Activated B cell treated with CpG ODN at 0.5 μM for 24 hours (primary cell): ENCODE results near the gene NFIA. TPM values are rescaled to one million over a fixed set of nuclear protein-coding genes. Genes with fewer than 3 reads are reported as not detected.

Experiments
- ATAC-seq: fragments of 200-7000 bp; cut with Tn5 transposase; one replicate; pipeline ENCODE4 v1.10.0; 2021; ENCODE audit warnings: low read depth, mild to moderate bottlenecking, moderate library complexity
- CTCF ChIA-PET: fragments of 350-600 bp; sonication (Branson Sonifier 250); formaldehyde crosslinking; loops from one replicate; lab custom pipeline; 2021; ENCODE audit warnings: antibody characterized with exemption; lab: Charles Lee
- POLR2A ChIA-PET: fragments of 350-600 bp; sonication (Branson Sonifier 250); formaldehyde crosslinking; loops from one replicate; lab custom pipeline; 2021; ENCODE audit warnings: antibody characterized with exemption; lab: Charles Lee
- DNase-seq: peaks from one replicate; pipeline ENCODE4 v3.0.0; 2022
- H3K27ac Mint-ChIP-seq: one replicate; pipeline ENCODE4 v1.8.0; 2020; ENCODE audit warnings: mixed read lengths
- H3K27me3 Mint-ChIP-seq: one replicate; pipeline ENCODE4 v1.8.0; 2021; ENCODE audit warnings: mixed read lengths
- H3K36me3 Mint-ChIP-seq: one replicate; pipeline ENCODE4 v1.8.0; 2021; ENCODE audit warnings: low read depth, mixed read lengths
- H3K4me1 Mint-ChIP-seq: one replicate; pipeline ENCODE4 v1.8.0; 2021; ENCODE audit warnings: mixed read lengths
- H3K4me3 Mint-ChIP-seq: one replicate; pipeline ENCODE4 v1.8.0; 2020; ENCODE audit warnings: mild to moderate bottlenecking, mixed read lengths
- H3K9me3 Mint-ChIP-seq: one replicate; pipeline ENCODE4 v1.8.0; 2020; ENCODE audit warnings: mixed read lengths
- intact Hi-C: fragments of 100-400 bp; cut with micrococcal nuclease; formaldehyde crosslinking; loops from one replicate; pipeline ENCODE4 v1.15.1; 2024
- total RNA-seq: library from RNA; stranded (reverse); gene quantifications from 2 replicates; pipeline ENCODE4 v1.2.3, GENCODE V29; 2022
- TF ChIP-seq, protein P1 (sequence below): fragments of 200-600 bp; IDR thresholded peaks from one replicate; pipeline ENCODE4 v1.8.0; 2022; ENCODE audit warnings: antibody characterized with exemption, mild to moderate bottlenecking

The NFIA gene
- total RNA-seq, 1 donor from 2014 or later = 0.13 TPM

DNA sequence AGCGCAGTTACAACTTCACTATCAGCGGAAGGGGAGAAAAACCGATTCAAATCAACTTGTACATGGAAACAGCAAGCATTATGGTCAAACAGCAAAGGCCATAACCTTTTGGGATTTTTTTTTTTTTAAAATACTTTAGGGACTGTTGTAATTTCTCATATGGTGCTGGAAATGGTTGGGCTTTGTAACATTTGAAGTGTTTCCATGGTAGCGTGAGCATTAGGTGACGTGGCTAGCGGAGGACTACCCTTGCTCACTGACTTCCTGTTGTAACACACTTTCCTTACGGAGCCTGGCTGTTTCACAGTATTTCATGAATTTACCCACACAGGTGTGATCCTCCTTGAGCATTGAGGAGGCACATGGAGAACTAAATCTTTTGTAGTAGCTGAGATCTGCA, 373.0 kb downstream of the NFIA start:
- peaks cover 3% of the 10 kb centered on the region for H3K27me3 Mint-ChIP-seq
- H3K9me3 Mint-ChIP-seq = no peaks in the 10 kb centered on the region
- CTCF ChIA-PET = interaction anchor here (1.5 kb wide), 1 partner anchor 406 kb away, joined by 5 read pairs; no protein-coding TSS in a partner anchor
- H3K36me3 Mint-ChIP-seq = no peaks in the 10 kb centered on the region
- no peak for ATAC-seq
- POLR2A ChIA-PET = no interaction called here
- no peak overlapping the region for H3K4me3 Mint-ChIP-seq
- H3K27ac Mint-ChIP-seq = no peak overlapping the region
- peaks cover 4% of the 10 kb centered on the region for H3K4me1 Mint-ChIP-seq
- intact Hi-C loops = loop anchor here (2.0 kb wide), 1 partner anchor 1299 kb away; no protein-coding TSS in a partner anchor
- no peak for DNase-seq
- TF ChIP-seq, protein P1, sequence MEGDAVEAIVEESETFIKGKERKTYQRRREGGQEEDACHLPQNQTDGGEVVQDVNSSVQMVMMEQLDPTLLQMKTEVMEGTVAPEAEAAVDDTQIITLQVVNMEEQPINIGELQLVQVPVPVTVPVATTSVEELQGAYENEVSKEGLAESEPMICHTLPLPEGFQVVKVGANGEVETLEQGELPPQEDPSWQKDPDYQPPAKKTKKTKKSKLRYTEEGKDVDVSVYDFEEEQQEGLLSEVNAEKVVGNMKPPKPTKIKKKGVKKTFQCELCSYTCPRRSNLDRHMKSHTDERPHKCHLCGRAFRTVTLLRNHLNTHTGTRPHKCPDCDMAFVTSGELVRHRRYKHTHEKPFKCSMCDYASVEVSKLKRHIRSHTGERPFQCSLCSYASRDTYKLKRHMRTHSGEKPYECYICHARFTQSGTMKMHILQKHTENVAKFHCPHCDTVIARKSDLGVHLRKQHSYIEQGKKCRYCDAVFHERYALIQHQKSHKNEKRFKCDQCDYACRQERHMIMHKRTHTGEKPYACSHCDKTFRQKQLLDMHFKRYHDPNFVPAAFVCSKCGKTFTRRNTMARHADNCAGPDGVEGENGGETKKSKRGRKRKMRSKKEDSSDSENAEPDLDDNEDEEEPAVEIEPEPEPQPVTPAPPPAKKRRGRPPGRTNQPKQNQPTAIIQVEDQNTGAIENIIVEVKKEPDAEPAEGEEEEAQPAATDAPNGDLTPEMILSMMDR = no peak

DNA sequence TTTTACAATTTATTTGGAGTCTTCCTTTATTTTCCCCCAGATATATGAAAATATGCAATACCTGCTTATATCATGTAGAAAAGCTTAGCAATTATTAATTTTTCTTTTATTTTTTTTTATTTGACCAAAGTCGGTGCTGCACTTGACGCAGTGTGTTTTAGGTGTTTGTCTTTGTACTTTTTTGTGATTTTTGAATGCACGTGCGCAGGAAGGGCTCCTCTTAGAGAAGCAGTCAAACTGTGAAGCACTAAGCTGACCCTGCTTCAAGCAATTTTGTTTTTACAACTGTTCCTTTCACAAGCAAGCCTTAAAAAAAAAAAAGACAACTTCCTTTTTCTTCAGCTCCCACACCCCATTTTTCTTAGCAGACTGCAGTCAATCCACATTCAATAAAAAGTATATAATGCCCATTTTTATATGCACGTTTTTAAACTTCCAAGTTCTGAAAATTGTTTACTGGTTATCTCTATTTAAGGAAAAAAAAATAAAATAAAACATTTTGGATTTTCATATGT, 375.2 kb downstream of the NFIA start:
- Mint-ChIP-seq H3K4me3 (no peak overlapping the region), H3K9me3 (no peaks in the 10 kb centered on the region), H3K4me1 (peaks cover 4% of the 10 kb centered on the region), H3K27me3 (peaks cover 3% of the 10 kb centered on the region), H3K36me3 (no peaks in the 10 kb centered on the region), H3K27ac (no peak overlapping the region)
- ChIA-PET POLR2A (interaction anchor here (0.5 kb wide), 1 partner anchor 1657 kb away, joined by 3 read pairs; no protein-coding TSS in a partner anchor), CTCF (no interaction called here)
- ATAC-seq = no peak
- intact Hi-C loops = no loop called here
- TF ChIP-seq, protein P1 = no peak
- no peak for DNase-seq

DNA sequence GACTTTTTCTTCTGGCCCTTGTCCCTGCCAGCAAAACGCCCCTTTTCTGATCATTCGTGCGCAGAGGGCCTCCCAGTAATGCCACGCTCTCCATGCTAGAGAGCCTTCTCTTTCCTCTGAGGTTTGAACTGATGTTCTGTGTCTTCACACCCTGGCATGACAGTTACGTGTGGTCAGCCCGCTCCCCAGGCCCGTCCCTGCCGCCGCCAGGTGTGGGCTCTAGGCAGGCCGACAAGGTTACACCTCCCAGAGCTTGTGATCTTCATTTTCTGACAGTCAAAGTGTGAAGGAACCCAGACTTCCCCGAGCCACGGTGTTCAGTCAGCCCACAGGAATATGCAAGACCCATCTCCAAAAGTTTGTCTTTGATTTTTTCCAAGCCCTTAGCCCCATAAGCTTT, 377.0 kb downstream of the NFIA start:
- H3K36me3 Mint-ChIP-seq = no peaks in the 10 kb centered on the region
- peaks cover 4% of the 10 kb centered on the region for H3K27me3 Mint-ChIP-seq
- H3K9me3 Mint-ChIP-seq = no peaks in the 10 kb centered on the region
- TF ChIP-seq, protein P1 = no peak
- ChIA-PET POLR2A (no interaction called here), CTCF (no interaction called here)
- no peaks in the 10 kb centered on the region for H3K4me1 Mint-ChIP-seq
- intact Hi-C loops = no loop called here
- ATAC-seq = no peak
- no peak overlapping the region for H3K27ac Mint-ChIP-seq
- DNase-seq = no peak
- no peak overlapping the region for H3K4me3 Mint-ChIP-seq

- POLR2A ChIA-PET = no interaction called here
- DNase-seq (no peak), ATAC-seq (no peak)
- CTCF ChIA-PET = no interaction called here
- TF ChIP-seq, protein P1 = no peak
- Mint-ChIP-seq H3K27me3 (peaks cover 4% of the 10 kb centered on the region), H3K4me3 (no peak overlapping the region), H3K9me3 (no peaks in the 10 kb centered on the region), H3K4me1 (no peaks in the 10 kb centered on the region), H3K36me3 (no peaks in the 10 kb centered on the region), H3K27ac (no peak overlapping the region)
- intact Hi-C loops = no loop called here
Observed at GRCh38 chr1:61460191-61460590, 377.8 kb downstream of the NFIA start.

DNA sequence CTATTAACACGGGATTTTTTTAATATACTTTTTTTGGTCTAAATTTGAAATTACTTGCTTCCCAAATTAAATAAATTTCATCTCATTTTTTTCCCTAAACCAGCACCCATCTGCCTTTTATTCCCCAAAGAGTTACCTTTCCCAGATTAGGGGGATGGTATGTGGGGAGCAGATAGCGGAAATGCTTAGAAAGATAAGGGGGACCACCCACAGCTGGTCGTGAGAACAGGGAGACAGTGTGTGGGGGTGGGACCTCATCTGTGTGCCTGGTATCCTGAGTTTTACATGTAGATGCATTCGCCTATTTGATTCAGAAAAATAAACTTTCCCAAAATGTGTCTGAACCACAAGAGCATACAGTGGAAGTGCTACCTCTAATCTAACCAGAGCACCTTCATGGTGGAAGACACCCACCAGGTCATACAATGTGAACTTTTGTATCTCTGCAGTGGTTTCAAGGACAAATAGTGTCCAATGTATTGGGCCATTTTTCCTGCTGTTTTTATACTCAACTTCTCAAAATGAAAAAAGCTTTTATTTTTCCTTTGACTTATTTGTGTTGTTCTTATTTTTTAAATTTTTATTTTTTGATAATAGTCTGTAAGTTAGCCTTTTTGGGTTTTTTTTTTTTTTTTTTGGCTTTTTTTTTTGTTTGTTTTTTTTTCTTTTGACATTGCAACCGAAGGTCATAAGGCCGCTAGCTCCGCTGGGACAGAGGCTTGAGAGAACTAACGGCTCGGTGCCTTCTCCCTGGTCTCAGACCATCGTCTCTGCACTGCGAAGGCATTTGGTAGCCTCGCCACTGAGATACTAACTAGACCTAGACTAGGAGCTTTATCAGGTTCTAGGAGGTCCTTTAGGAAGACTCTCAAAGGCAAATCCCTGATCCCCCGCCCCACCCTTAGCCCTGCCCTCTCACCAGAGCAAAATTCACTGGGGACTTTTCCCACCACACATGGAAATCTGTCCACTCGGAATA, 379.3 kb downstream of the NFIA start:
- peaks cover 4% of the 10 kb centered on the region for H3K27me3 Mint-ChIP-seq
- ChIA-PET CTCF (no interaction called here), POLR2A (no interaction called here)

More for the DNA sequence above, 379.3 kb downstream of the NFIA start:
- no peaks in the 10 kb centered on the region for H3K9me3 Mint-ChIP-seq
- ATAC-seq (no peak), DNase-seq (no peak)
- no peak overlapping the region for H3K4me3 Mint-ChIP-seq
- intact Hi-C loops = no loop called here
- H3K36me3 Mint-ChIP-seq = no peaks in the 10 kb centered on the region
- TF ChIP-seq, protein P1 = no peak
- no peaks in the 10 kb centered on the region for H3K4me1 Mint-ChIP-seq
- H3K27ac Mint-ChIP-seq = no peak overlapping the region
